Erythroblast (primary cell): ENCODE data around the gene GCH1.

Experiments used
- GATA1 ChIP-seq: IDR thresholded peaks from 2 replicates; pipeline ENCODE4 v1.6.1; 2011; ENCODE audit warnings: low read depth, mild to moderate bottlenecking, control low read depth, low read length, moderate library complexity
- POLR2A ChIP-seq: IDR thresholded peaks from 2 replicates; pipeline ENCODE4 v1.6.1; 2011; ENCODE audit warnings: mild to moderate bottlenecking, low read length

DNA sequence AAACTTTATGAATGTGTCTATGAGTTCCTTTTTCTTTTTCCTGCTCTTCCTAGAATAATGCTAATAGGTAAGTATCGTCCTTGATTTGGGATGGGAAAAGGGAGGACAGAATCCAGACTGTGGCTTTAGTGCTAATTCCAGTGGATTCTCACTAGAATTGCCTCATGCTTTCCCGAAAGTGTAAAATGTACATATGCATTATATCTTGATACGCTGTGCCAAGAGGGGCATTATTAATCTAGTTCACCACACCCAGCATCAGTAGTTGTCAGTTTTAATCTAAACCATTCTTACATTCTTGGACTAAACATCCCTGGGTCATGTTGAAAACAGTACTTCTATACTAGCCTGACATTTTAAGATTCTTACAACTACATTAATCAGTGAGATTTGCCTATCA, 49.3 kb downstream of the GCH1 start:
- no peak for TF ChIP-seq POLR2A
- no peak for TF ChIP-seq GATA1
